HepG2 (cell line): Measurements from ENCODE around the gene UNC93A. TPM values are rescaled to one million over a fixed set of nuclear protein-coding genes. Genes with fewer than 3 reads are reported as not detected.
A peak's percentile ranks its signal among the peaks of the same experiment; 100 is the strongest.

Source experiments
- ATRX ChIP-seq: sonication (generic); formaldehyde crosslinking; IDR thresholded peaks from 2 replicates; pipeline ENCODE4 v1.4.0; 2020; ENCODE audit warnings: missing genetic modification reagents, borderline replicate concordance
- DPF2 ChIP-seq: sonication (generic); formaldehyde crosslinking; IDR thresholded peaks from 2 replicates; pipeline ENCODE4 v1.4.0; 2020; ENCODE audit warnings: mild to moderate bottlenecking, low read depth, missing genetic modification reagents, borderline replicate concordance
- ERF ChIP-seq: IDR thresholded peaks from 2 replicates; pipeline ENCODE4 v1.6.1; 2018; ENCODE audit warnings: missing biosample characterization, missing genetic modification reagents
- ETV5 ChIP-seq: IDR thresholded peaks from 2 replicates; pipeline ENCODE4 v1.6.1; 2018; ENCODE audit warnings: missing biosample characterization, missing genetic modification reagents, inconsistent platforms, borderline replicate concordance
- GTF3A ChIP-seq: sonication (generic); formaldehyde crosslinking; conservative IDR thresholded peaks from 2 replicates; pipeline ENCODE4 v1.4.0; 2020; ENCODE audit warnings: mild to moderate bottlenecking, missing genetic modification reagents
- NR2C2 ChIP-seq: sonication (generic); formaldehyde crosslinking; IDR thresholded peaks from 2 replicates; pipeline ENCODE4 v1.4.0; 2020; ENCODE audit warnings: missing genetic modification reagents, mild to moderate bottlenecking, moderate library complexity, borderline replicate concordance
- SNAI1 ChIP-seq: sonication (generic); formaldehyde crosslinking; IDR thresholded peaks from 2 replicates; pipeline ENCODE4 v1.5.0; 2020; ENCODE audit warnings: mild to moderate bottlenecking, missing genetic modification reagents, borderline replicate concordance
- SP2 ChIP-seq: sonication (generic); formaldehyde crosslinking; IDR thresholded peaks from 2 replicates; pipeline ENCODE4 v1.5.1; 2020; ENCODE audit warnings: mild to moderate bottlenecking, missing genetic modification reagents
- ZNF251 ChIP-seq: sonication (generic); formaldehyde crosslinking; IDR thresholded peaks from 2 replicates; pipeline ENCODE4 v1.9.0; 2021; ENCODE audit warnings: mild to moderate bottlenecking, missing genetic modification reagents
- ZNF629 ChIP-seq: sonication (generic); formaldehyde crosslinking; conservative IDR thresholded peaks from 2 replicates; pipeline ENCODE4 v1.5.0; 2020; ENCODE audit warnings: missing genetic modification reagents
- ZNF644 ChIP-seq: IDR thresholded peaks from 2 replicates; pipeline ENCODE4 v1.6.1; 2016; ENCODE audit warnings: low read depth
- ZNF747 ChIP-seq: sonication (generic); formaldehyde crosslinking; IDR thresholded peaks from 2 replicates; pipeline ENCODE4 v1.8.1; 2023; ENCODE audit warnings: missing genetic modification reagents, mild to moderate bottlenecking, borderline replicate concordance
- polyA plus RNA-seq, 8 experiments: library from polyadenylated mRNA; depleted of rRNA in 3 of 8; stranded (reverse) in 7 of 8; unstranded in 1 of 8; fragments of >200 nt; fragmentation: Illumina TruSeq in 4 of 8; extraction: Trizol in 4 of 8; gene quantifications; 2 replicates each; pipeline versions ENCODE4 v1.2.1 to v1.2.3, GENCODE V29; 2011 to 2016; ENCODE audit warnings: low read depth in 4 of 8, missing spikeins in 1 of 8, mixed read lengths in 1 of 8; ENCODE audit not compliant: insufficient read depth in 1 of 8
- total RNA-seq, 5 experiments: library from RNA; depleted of rRNA; stranded (reverse); fragments of >200 nt; fragmentation: Illumina TruSeq; extraction: Trizol; gene quantifications; 2 replicates each; pipeline ENCODE4 v1.2.3, GENCODE V29; 2016; ENCODE audit warnings: low read depth in 1 of 5
- TF ChIP-seq, protein P1 (sequence below): sonication (generic); formaldehyde crosslinking; IDR thresholded peaks from 2 replicates; pipeline ENCODE4 v1.9.0; 2022; ENCODE audit warnings: missing genetic modification reagents, mild to moderate bottlenecking, borderline replicate concordance
- TF ChIP-seq, protein P2 (sequence below), 2 experiments: sonication (generic) in 1 of 2; formaldehyde crosslinking in 1 of 2; IDR thresholded peaks; 2 replicates each; pipeline versions ENCODE4 v1.5.1 to v1.6.1; 2011 to 2020; ENCODE audit warnings: borderline replicate concordance in 1 of 2, low read depth in 1 of 2, low read length in 1 of 2, mild to moderate bottlenecking in 1 of 2, missing genetic modification reagents in 1 of 2, moderate library complexity in 1 of 2
- TF ChIP-seq, protein P3 (sequence below): sonication (generic); formaldehyde crosslinking; conservative IDR thresholded peaks from 2 replicates; pipeline ENCODE4 v1.4.0; 2020; ENCODE audit warnings: missing genetic modification reagents
- TF ChIP-seq, protein P4 (sequence below): sonication (generic); formaldehyde crosslinking; IDR thresholded peaks from 2 replicates; pipeline ENCODE4 v1.5.1; 2020; ENCODE audit warnings: missing genetic modification reagents, mild to moderate bottlenecking, borderline replicate concordance
- TF ChIP-seq, protein P5 (sequence below): sonication (generic); formaldehyde crosslinking; IDR thresholded peaks from 2 replicates; pipeline ENCODE4 v1.5.1; 2020; ENCODE audit warnings: mild to moderate bottlenecking, missing genetic modification reagents, borderline replicate concordance
- TF ChIP-seq, protein P6 (sequence below): sonication (generic); formaldehyde crosslinking; IDR thresholded peaks from 2 replicates; pipeline ENCODE4 v1.4.0; 2020; ENCODE audit warnings: mild to moderate bottlenecking, missing genetic modification reagents

UNC93A gene
- total and polyA plus RNA-seq, 2 of the 13 experiments (the other 11 are each of a cell fraction or from before 2014, with no cell fraction given) = 11.0 to 42.7 TPM

DNA sequence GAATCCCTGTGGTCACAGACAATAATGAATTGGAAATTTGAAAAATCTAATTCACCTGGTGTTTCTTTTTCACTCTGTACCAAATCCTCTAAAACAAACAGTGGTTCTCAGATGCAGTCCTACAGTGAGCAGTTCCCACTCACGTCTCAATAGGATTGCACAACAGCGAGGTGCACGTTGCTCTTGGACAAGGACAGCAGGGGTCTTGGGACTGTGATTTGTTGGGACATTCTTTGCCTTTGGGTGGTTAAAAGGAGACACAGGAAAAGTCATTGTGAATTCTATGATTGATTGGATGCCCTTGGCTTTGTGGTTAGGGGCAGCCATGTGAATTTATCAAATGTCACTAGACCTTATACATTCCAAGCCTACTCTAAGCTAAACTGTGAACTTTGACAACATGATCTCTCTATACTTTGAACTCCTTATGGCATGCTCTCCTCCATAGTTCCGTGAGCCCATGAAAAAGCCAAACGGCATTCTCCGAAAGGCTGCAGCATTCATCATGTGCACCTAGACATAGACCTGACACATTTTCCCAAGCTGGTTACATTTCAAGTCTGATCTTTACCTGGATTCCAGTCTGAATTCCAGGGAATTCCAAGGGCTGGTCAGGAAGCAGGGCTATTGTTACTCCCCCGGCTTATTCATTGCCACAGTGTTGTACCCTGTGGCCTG is 647 bp downstream of the UNC93A start (continued):
- TF ChIP-seq, protein P1, sequence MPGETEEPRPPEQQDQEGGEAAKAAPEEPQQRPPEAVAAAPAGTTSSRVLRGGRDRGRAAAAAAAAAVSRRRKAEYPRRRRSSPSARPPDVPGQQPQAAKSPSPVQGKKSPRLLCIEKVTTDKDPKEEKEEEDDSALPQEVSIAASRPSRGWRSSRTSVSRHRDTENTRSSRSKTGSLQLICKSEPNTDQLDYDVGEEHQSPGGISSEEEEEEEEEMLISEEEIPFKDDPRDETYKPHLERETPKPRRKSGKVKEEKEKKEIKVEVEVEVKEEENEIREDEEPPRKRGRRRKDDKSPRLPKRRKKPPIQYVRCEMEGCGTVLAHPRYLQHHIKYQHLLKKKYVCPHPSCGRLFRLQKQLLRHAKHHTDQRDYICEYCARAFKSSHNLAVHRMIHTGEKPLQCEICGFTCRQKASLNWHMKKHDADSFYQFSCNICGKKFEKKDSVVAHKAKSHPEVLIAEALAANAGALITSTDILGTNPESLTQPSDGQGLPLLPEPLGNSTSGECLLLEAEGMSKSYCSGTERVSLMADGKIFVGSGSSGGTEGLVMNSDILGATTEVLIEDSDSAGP (CRISPR knock-in tag) = peak; percentile 47; the same call in 1 of the 2 replicates
- TF ChIP-seq ATRX (CRISPR knock-in tag) (no peak), ZNF747 (CRISPR knock-in tag) (0 out of 2 replicates have a peak, but pooled peaks have one; percentile 7), ZNF251 (CRISPR knock-in tag) (no peak), NR2C2 (CRISPR knock-in tag) (peak; percentile 69; the same call in 1 of the 2 replicates), ZNF629 (no peak), ETV5 (no peak), GTF3A (CRISPR knock-in tag) (no peak), SP2 (no peak), ERF (peak; percentile 38; the same call in 1 of the 2 replicates), DPF2 (CRISPR knock-in tag) (peak; percentile 48; the same call in 1 of the 2 replicates), ZNF644 (CRISPR knock-in tag) (no peak), SNAI1 (CRISPR knock-in tag) (0 out of 2 replicates have a peak, but pooled peaks have one; percentile 71)
- TF ChIP-seq, protein P2, sequence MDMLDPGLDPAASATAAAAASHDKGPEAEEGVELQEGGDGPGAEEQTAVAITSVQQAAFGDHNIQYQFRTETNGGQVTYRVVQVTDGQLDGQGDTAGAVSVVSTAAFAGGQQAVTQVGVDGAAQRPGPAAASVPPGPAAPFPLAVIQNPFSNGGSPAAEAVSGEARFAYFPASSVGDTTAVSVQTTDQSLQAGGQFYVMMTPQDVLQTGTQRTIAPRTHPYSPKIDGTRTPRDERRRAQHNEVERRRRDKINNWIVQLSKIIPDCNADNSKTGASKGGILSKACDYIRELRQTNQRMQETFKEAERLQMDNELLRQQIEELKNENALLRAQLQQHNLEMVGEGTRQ (IDR thresholded peaks at IDR 0.05; ENCODE audit: low read depth, low read length) = no peak
- TF ChIP-seq, protein P2 (CRISPR knock-in tag; IDR thresholded peaks at IDR 0.05; ENCODE audit: borderline replicate concordance) = no peak
- TF ChIP-seq, protein P3, sequence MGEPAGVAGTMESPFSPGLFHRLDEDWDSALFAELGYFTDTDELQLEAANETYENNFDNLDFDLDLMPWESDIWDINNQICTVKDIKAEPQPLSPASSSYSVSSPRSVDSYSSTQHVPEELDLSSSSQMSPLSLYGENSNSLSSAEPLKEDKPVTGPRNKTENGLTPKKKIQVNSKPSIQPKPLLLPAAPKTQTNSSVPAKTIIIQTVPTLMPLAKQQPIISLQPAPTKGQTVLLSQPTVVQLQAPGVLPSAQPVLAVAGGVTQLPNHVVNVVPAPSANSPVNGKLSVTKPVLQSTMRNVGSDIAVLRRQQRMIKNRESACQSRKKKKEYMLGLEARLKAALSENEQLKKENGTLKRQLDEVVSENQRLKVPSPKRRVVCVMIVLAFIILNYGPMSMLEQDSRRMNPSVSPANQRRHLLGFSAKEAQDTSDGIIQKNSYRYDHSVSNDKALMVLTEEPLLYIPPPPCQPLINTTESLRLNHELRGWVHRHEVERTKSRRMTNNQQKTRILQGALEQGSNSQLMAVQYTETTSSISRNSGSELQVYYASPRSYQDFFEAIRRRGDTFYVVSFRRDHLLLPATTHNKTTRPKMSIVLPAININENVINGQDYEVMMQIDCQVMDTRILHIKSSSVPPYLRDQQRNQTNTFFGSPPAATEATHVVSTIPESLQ (CRISPR knock-in tag) = no peak
- TF ChIP-seq, protein P4, sequence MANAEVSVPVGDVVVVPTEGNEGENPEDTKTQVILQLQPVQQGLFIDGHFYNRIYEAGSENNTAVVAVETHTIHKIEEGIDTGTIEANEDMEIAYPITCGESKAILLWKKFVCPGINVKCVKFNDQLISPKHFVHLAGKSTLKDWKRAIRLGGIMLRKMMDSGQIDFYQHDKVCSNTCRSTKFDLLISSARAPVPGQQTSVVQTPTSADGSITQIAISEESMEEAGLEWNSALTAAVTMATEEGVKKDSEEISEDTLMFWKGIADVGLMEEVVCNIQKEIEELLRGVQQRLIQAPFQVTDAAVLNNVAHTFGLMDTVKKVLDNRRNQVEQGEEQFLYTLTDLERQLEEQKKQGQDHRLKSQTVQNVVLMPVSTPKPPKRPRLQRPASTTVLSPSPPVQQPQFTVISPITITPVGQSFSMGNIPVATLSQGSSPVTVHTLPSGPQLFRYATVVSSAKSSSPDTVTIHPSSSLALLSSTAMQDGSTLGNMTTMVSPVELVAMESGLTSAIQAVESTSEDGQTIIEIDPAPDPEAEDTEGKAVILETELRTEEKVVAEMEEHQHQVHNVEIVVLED (CRISPR knock-in tag) = peak; percentile 41; the same call in 1 of the 2 replicates
- TF ChIP-seq, protein P5, sequence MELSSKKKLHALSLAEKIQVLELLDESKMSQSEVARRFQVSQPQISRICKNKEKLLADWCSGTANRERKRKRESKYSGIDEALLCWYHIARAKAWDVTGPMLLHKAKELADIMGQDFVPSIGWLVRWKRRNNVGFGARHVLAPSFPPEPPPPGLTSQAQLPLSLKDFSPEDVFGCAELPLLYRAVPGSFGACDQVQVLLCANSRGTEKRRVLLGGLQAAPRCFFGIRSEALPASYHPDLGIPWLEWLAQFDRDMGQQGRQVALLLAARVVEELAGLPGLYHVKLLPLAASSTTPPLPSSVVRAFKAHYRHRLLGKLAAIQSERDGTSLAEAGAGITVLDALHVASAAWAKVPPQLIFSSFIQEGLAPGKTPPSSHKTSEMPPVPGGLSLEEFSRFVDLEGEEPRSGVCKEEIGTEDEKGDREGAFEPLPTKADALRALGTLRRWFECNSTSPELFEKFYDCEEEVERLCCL (CRISPR knock-in tag) = no peak
- TF ChIP-seq, protein P6, sequence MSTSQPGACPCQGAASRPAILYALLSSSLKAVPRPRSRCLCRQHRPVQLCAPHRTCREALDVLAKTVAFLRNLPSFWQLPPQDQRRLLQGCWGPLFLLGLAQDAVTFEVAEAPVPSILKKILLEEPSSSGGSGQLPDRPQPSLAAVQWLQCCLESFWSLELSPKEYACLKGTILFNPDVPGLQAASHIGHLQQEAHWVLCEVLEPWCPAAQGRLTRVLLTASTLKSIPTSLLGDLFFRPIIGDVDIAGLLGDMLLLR = no peak
